HepG2 (cell line): Measurements from ENCODE around the gene TANGO6. TPM values are rescaled to one million over a fixed set of nuclear protein-coding genes. Genes with fewer than 3 reads are reported as not detected.

Source experiments
- ATAC-seq: fragments of 200-7000 bp; cut with Tn5 transposase; 3 replicates; pipeline ENCODE4 v1.9.1; 2020; ENCODE audit warnings: mild to moderate bottlenecking, moderate library complexity
- BruUV-seq: library from RNA; stranded (reverse); fragments of 400-500 nt; replicated peaks from 2 replicates; lab custom pipeline; 2021; lab: Mats Ljungman, UMichigan
- CTCF ChIA-PET: fragments of 300-600 bp; formaldehyde crosslinking; extraction: SDS; loops from one replicate; lab custom pipeline; 2021; ENCODE audit warnings: low total read pairs, inconsistent platforms, low intra/inter-chr PET ratio; lab: Yijun Ruan, JAX
- POLR2A ChIA-PET: fragments of 350-600 bp; sonication (Branson Sonifier 250); formaldehyde crosslinking; loops from one replicate; lab custom pipeline; 2020; ENCODE audit warnings: antibody characterized with exemption, inconsistent platforms; lab: Yijun Ruan, JAX
- DNase-seq: peaks from one replicate; pipeline ENCODE4 v3.0.0-alpha.2; 2015; ENCODE audit warnings: low spot score
- FAIRE-seq: peaks from 3 replicates; lab custom pipeline; 2011; peaks lifted over from hg19 to GRCh38; lab: Jason Lieb, UNC
- H2AFZ ChIP-seq: one replicate; pipeline ENCODE4 v1.6.1; 2011; ENCODE audit warnings: low read length, inconsistent platforms
- H3K27ac ChIP-seq: fragments of 300-600 bp; 3 replicates; pipeline ENCODE4 v1.8.0; 2011; ENCODE audit warnings: mixed run types, mild to moderate bottlenecking, mixed read lengths, low read length, inconsistent platforms; ENCODE audit not compliant: insufficient read depth; ENCODE audit errors: extremely low read length
- H3K27me3 ChIP-seq, 2 experiments: fragments of 200-600 bp in 1 of 2; 2 replicates in 1 of 2; 3 replicates in 1 of 2; pipeline versions ENCODE4 v1.6.0 to v1.8.0; 2011; ENCODE audit warnings: low read length in 2 of 2, mild to moderate bottlenecking in 2 of 2, moderate library complexity in 2 of 2, inconsistent platforms in 1 of 2; ENCODE audit not compliant: insufficient read depth in 2 of 2, control insufficient read depth in 1 of 2
- H3K36me3 ChIP-seq, 2 experiments: fragments of 200-600 bp in 1 of 2; replicated peaks in 1 of 2; 2 replicates in 1 of 2; 3 replicates in 1 of 2; pipeline versions ENCODE4 v1.5.1 to v1.8.0; 2011; ENCODE audit warnings: low read length in 2 of 2, inconsistent platforms in 1 of 2; ENCODE audit not compliant: insufficient read depth in 2 of 2, control insufficient read depth in 1 of 2
- H3K4me1 ChIP-seq: 2 replicates; pipeline ENCODE4 v1.5.1; 2012; ENCODE audit warnings: low read length, inconsistent platforms; ENCODE audit not compliant: insufficient read depth
- H3K4me2 ChIP-seq: 2 replicates; pipeline ENCODE4 v1.6.0; 2011; ENCODE audit warnings: low read depth, low read length, inconsistent platforms
- H3K4me3 ChIP-seq, 3 experiments: fragments of 200-600 bp in 1 of 3; sonication (generic), shearing (Covaris generic) in 1 of 3; replicated peaks in 1 of 3; 2 replicates each; pipeline ENCODE4 v1.5.1; 2011 to 2016; ENCODE audit warnings: low read length in 3 of 3, inconsistent platforms in 2 of 3, low read depth in 2 of 3, mild to moderate bottlenecking in 2 of 3, control low read depth in 1 of 3, mixed read lengths in 1 of 3; ENCODE audit not compliant: insufficient read depth in 1 of 3
- H3K79me2 ChIP-seq: one replicate; pipeline ENCODE4 v1.6.1; 2011; ENCODE audit warnings: low read length, inconsistent platforms; ENCODE audit not compliant: insufficient read depth
- H3K9ac ChIP-seq: 2 replicates; pipeline ENCODE4 v1.6.0; 2011; ENCODE audit warnings: mild to moderate bottlenecking, low read depth, low read length, inconsistent platforms; ENCODE audit not compliant: insufficient read depth
- H3K9me3 ChIP-seq: 2 replicates; pipeline ENCODE4 v1.5.1; 2012; ENCODE audit warnings: mild to moderate bottlenecking, low read length
- H4K20me1 ChIP-seq: 2 replicates; pipeline ENCODE4 v1.6.0; 2011; ENCODE audit warnings: inconsistent platforms, mild to moderate bottlenecking, low read length, moderate library complexity; ENCODE audit not compliant: insufficient read depth
- ARNTL ChIP-seq: sonication (generic); formaldehyde crosslinking; IDR thresholded peaks from 2 replicates; pipeline ENCODE4 v1.4.0; 2020; ENCODE audit warnings: mild to moderate bottlenecking, missing genetic modification reagents
- BATF2 ChIP-seq: sonication (generic); formaldehyde crosslinking; IDR thresholded peaks from 2 replicates; pipeline ENCODE4 v1.8.0; 2022; ENCODE audit warnings: mild to moderate bottlenecking, missing genetic modification reagents, moderate library complexity
- CREM ChIP-seq, 2 experiments: sonication (generic) in 1 of 2; formaldehyde crosslinking in 1 of 2; IDR thresholded peaks; 2 replicates each; pipeline versions ENCODE4 v1.4.0 to v1.6.1; 2016 to 2020; ENCODE audit warnings: antibody characterized with exemption in 1 of 2, mild to moderate bottlenecking in 1 of 2, missing genetic modification reagents in 1 of 2
- GLI4 ChIP-seq: sonication (generic); formaldehyde crosslinking; IDR thresholded peaks from 2 replicates; pipeline ENCODE4 v1.5.1; 2020; ENCODE audit warnings: missing genetic modification reagents, mild to moderate bottlenecking, moderate library complexity, borderline replicate concordance
- KLF16 ChIP-seq, 2 experiments: sonication (generic) in 1 of 2; formaldehyde crosslinking in 1 of 2; IDR thresholded peaks; 2 replicates each; pipeline versions ENCODE4 v1.6.1 to v1.8.0; 2016 to 2023; ENCODE audit warnings: missing genetic modification reagents in 2 of 2, missing compliant biosample characterization in 1 of 2
- MTA3 ChIP-seq: sonication (generic); formaldehyde crosslinking; IDR thresholded peaks from 2 replicates; pipeline ENCODE4 v1.4.0; 2020; ENCODE audit warnings: missing genetic modification reagents
- SRSF1 ChIP-seq: fragments of 200-400 bp; formaldehyde crosslinking; optimal IDR thresholded peaks from 2 replicates; pipeline ENCODE3; 2017; ENCODE audit warnings: mild to moderate bottlenecking, low read depth, low read length, moderate library complexity
- ZBTB14 ChIP-seq: sonication (generic); formaldehyde crosslinking; IDR thresholded peaks from 2 replicates; pipeline ENCODE4 v1.4.0; 2020; ENCODE audit warnings: missing genetic modification reagents
- ZFP62 ChIP-seq: sonication (generic); formaldehyde crosslinking; IDR thresholded peaks from 2 replicates; pipeline ENCODE4 v1.4.0; 2020; ENCODE audit warnings: missing genetic modification reagents
- ZNF33A ChIP-seq: sonication (generic); formaldehyde crosslinking; IDR thresholded peaks from 2 replicates; pipeline ENCODE4 v1.5.1; 2020; ENCODE audit warnings: missing genetic modification reagents, mild to moderate bottlenecking, moderate library complexity, borderline replicate concordance
- ZNF468 ChIP-seq: sonication (generic); formaldehyde crosslinking; IDR thresholded peaks from 2 replicates; pipeline ENCODE4 v1.8.0; 2022; ENCODE audit warnings: mild to moderate bottlenecking, moderate library complexity, missing genetic modification reagents
- ZNF550 ChIP-seq: sonication (generic); formaldehyde crosslinking; IDR thresholded peaks from 2 replicates; pipeline ENCODE4 v1.4.0; 2020; ENCODE audit warnings: mild to moderate bottlenecking, missing genetic modification reagents, borderline replicate concordance
- WGBS: methylation state at CpG from one replicate; pipeline ENCODE4 v1.1.6; 2017; ENCODE audit warnings: low lambda C conversion rate; 5-methylcytosine and 5-hydroxymethylcytosine counted together
- in situ Hi-C: cut with HindIII; loops from 2 replicates; pipeline ENCODE4 v1.10.0; 2017; ENCODE audit warnings: low pct_unique_long_range_greater_than_20kb; ENCODE audit not compliant: extremely low pct_ligation_motif_present
- intact Hi-C: fragments of 100-400 bp; cut with micrococcal nuclease; formaldehyde crosslinking; loops from one replicate; pipeline ENCODE4 v1.10.0; 2022; ENCODE audit not compliant: unreplicated experiment
- polyA plus RNA-seq, 8 experiments: library from polyadenylated mRNA; depleted of rRNA in 3 of 8; stranded (reverse) in 7 of 8; unstranded in 1 of 8; fragments of >200 nt; fragmentation: Illumina TruSeq in 4 of 8; extraction: Trizol in 4 of 8; gene quantifications; 2 replicates each; pipeline versions ENCODE4 v1.2.1 to v1.2.3, GENCODE V29; 2011 to 2016; ENCODE audit warnings: low read depth in 4 of 8, missing spikeins in 1 of 8, mixed read lengths in 1 of 8; ENCODE audit not compliant: insufficient read depth in 1 of 8
- total RNA-seq, 5 experiments: library from RNA; depleted of rRNA; stranded (reverse); fragments of >200 nt; fragmentation: Illumina TruSeq; extraction: Trizol; gene quantifications; 2 replicates each; pipeline ENCODE4 v1.2.3, GENCODE V29; 2016; ENCODE audit warnings: low read depth in 1 of 5
- TF ChIP-seq, protein P1 (sequence below): sonication (generic); formaldehyde crosslinking; IDR thresholded peaks from one replicate; pipeline ENCODE4 v1.5.1; 2020; ENCODE audit warnings: mild to moderate bottlenecking, missing genetic modification reagents; ENCODE audit errors: not compliant biosample characterization

Gene TANGO6
- total and polyA plus RNA-seq, 2 of the 13 experiments (the other 11 are each of a cell fraction or from before 2014, with no cell fraction given), result 7.2 to 13.3 TPM

GRCh38 chr16:69005641-69006355 is 162.5 kb downstream of the TANGO6 start:
- BruUV-seq, result no TSS peak
- in situ Hi-C loops (no loop called here), intact Hi-C loops (no loop called here)
- Histone ChIP-seq H2AFZ (no peak overlapping the region), H3K4me2 (no peak overlapping the region), H3K9me3 (peaks cover 24% of the 10 kb centered on the region), H3K9ac (no peak overlapping the region), H3K27ac (no peak overlapping the region), H3K27me3 (no peaks in the 10 kb centered on the region), H3K4me1 (no peaks in the 10 kb centered on the region), H3K4me3 (no peak overlapping the region), H4K20me1 (no peaks in the 10 kb centered on the region), H3K79me2 (no peaks in the 10 kb centered on the region), H3K36me3 (no peaks in the 10 kb centered on the region)
- no peak for FAIRE-seq
- TF ChIP-seq ZNF550 (CRISPR knock-in tag), result no peak
- no peak for TF ChIP-seq SRSF1
- no peak for TF ChIP-seq ZBTB14
- TF ChIP-seq, protein P1, sequence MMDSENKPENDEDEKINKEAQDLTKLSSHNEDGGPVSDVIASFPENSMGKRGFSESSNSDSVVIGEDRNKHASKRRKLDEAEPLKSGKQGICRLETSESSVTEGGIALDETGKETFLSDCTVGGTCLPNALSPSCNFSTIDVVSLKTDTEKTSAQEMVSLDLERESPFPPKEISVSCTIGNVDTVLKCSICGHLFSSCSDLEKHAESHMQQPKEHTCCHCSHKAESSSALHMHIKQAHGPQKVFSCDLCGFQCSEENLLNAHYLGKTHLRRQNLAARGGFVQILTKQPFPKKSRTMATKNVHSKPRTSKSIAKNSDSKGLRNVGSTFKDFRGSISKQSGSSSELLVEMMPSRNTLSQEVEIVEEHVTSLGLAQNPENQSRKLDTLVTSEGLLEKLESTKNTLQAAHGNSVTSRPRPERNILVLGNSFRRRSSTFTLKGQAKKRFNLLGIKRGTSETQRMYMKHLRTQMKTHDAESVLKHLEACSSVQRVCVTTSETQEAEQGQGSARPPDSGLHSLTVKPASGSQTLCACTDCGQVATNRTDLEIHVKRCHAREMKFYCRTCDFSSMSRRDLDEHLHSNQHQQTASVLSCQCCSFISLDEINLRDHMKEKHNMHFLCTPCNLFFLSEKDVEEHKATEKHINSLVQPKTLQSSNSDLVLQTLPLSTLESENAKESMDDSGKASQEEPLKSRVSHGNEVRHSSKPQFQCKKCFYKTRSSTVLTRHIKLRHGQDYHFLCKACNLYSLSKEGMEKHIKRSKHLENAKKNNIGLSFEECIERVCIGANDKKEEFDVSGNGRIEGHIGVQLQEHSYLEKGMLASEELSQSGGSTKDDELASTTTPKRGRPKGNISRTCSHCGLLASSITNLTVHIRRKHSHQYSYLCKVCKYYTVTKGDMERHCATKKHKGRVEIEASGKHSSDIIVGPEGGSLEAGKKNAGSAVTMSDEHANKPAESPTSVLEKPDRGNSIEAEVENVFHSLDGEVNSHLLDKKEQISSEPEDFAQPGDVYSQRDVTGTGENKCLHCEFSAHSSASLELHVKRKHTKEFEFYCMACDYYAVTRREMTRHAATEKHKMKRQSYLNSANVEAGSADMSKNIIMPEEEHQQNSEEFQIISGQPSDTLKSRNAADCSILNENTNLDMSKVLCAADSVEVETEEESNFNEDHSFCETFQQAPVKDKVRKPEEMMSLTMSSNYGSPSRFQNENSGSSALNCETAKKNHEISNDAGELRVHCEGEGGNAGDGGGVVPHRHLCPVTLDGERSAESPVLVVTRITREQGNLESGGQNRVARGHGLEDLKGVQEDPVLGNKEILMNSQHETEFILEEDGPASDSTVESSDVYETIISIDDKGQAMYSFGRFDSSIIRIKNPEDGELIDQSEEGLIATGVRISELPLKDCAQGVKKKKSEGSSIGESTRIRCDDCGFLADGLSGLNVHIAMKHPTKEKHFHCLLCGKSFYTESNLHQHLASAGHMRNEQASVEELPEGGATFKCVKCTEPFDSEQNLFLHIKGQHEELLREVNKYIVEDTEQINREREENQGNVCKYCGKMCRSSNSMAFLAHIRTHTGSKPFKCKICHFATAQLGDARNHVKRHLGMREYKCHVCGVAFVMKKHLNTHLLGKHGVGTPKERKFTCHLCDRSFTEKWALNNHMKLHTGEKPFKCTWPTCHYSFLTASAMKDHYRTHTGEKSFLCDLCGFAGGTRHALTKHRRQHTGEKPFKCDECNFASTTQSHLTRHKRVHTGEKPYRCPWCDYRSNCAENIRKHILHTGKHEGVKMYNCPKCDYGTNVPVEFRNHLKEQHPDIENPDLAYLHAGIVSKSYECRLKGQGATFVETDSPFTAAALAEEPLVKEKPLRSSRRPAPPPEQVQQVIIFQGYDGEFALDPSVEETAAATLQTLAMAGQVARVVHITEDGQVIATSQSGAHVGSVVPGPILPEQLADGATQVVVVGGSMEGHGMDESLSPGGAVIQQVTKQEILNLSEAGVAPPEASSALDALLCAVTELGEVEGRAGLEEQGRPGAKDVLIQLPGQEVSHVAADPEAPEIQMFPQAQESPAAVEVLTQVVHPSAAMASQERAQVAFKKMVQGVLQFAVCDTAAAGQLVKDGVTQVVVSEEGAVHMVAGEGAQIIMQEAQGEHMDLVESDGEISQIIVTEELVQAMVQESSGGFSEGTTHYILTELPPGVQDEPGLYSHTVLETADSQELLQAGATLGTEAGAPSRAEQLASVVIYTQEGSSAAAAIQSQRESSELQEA (CRISPR knock-in tag), result no peak
- TF ChIP-seq ZNF468 (CRISPR knock-in tag), result no peak
- no peak for TF ChIP-seq ZFP62 (CRISPR knock-in tag)
- TF ChIP-seq ARNTL, result no peak
- TF ChIP-seq MTA3 (CRISPR knock-in tag), result no peak
- TF ChIP-seq CREM (IDR thresholded peaks at IDR 0.05), result no peak
- TF ChIP-seq CREM (CRISPR knock-in tag; IDR thresholded peaks at IDR 0.05), result no peak
- no peak for TF ChIP-seq GLI4 (CRISPR knock-in tag)
- no peak for TF ChIP-seq KLF16 (CRISPR knock-in tag; IDR thresholded peaks at IDR 0.05)
- TF ChIP-seq BATF2 (CRISPR knock-in tag), result no peak
- no peak for TF ChIP-seq ZNF33A (CRISPR knock-in tag)
- DNase-seq, result no peak
- ATAC-seq, result no peak
- ChIA-PET CTCF (no interaction called here), POLR2A (no interaction called here)
- WGBS, result 95% methylated on average over 5 of the region's 5 CpGs
